ENCODE measurements around the gene TUBD1.
"Not testable (repeated sequence)": the region's sequence is repeated elsewhere in the genome, so short reads cannot be mapped to it uniquely, and the experiment has no call there.

Gene TUBD1

GRCh38 chr17:59877965-59878364, 14.8 kb downstream of the TUBD1 start:
- H3K27me3 ChIP-seq (ENCODE audit: insufficient read depth, low read length), result no peaks in the 10 kb centered on the region
- no peaks in the 10 kb centered on the region for H3K4me1 ChIP-seq (ENCODE audit: control insufficient read depth in 1 of 2, insufficient read depth in 2 of 2, low read length in 2 of 2)
- H2AFZ ChIP-seq (ENCODE audit: insufficient read depth, low read length, poor library complexity), result no peak overlapping the region
- no peak overlapping the region for H2BK5ac ChIP-seq (ENCODE audit: low read depth, low read length, poor library complexity)
- no peak overlapping the region for H3K27ac ChIP-seq (ENCODE audit: low read depth, low read length)
- no peak overlapping the region for H2BK120ac ChIP-seq (ENCODE audit: insufficient read depth, low read length, poor library complexity)
- no peak overlapping the region for H3K23ac ChIP-seq (ENCODE audit: low read length)
- H2AK5ac ChIP-seq (ENCODE audit: low read length), result no peak overlapping the region
- no peak for DNase-seq
- no peak overlapping the region for H4K8ac ChIP-seq (ENCODE audit: low read depth, low read length)
- no peaks in the 10 kb centered on the region for H3K9me3 ChIP-seq (ENCODE audit: insufficient read depth, low read depth, low read length)
- H3K4ac ChIP-seq (ENCODE audit: low read depth, low read length), result no peak overlapping the region
- no peak overlapping the region for H3K18ac ChIP-seq (ENCODE audit: low read length)
- no CpG with 5 or more reads among the region's 5 CpGs for WGBS (ENCODE audit: extremely low coverage, insufficient coverage, insufficient read length)
- H4K12ac ChIP-seq (ENCODE audit: low read depth, low read length), result no peak overlapping the region
- no peak overlapping the region for H4K91ac ChIP-seq (ENCODE audit: low read depth, low read length)
- no peak overlapping the region for H3K4me3 ChIP-seq (ENCODE audit: low read depth, low read length)
- no peaks in the 10 kb centered on the region for H3K79me1 ChIP-seq (ENCODE audit: low read length)
- H3K36me3 ChIP-seq (ENCODE audit: control insufficient read depth in 1 of 2, insufficient read depth in 2 of 2, low read length in 2 of 2), result peaks cover 18 to 22% of the 10 kb centered on the region in 2 experiments
- H3K79me2 ChIP-seq (ENCODE audit: control insufficient read depth, insufficient read depth, low read length, poor library complexity), result no peaks in the 10 kb centered on the region
- H3K9ac ChIP-seq (ENCODE audit: low read length), result no peak overlapping the region
- no peak overlapping the region for H3K4me2 ChIP-seq (ENCODE audit: low read length)
- H3K14ac ChIP-seq (ENCODE audit: low read length), result no peak overlapping the region
- H2BK12ac ChIP-seq (ENCODE audit: low read length), result no peak overlapping the region

DNA sequence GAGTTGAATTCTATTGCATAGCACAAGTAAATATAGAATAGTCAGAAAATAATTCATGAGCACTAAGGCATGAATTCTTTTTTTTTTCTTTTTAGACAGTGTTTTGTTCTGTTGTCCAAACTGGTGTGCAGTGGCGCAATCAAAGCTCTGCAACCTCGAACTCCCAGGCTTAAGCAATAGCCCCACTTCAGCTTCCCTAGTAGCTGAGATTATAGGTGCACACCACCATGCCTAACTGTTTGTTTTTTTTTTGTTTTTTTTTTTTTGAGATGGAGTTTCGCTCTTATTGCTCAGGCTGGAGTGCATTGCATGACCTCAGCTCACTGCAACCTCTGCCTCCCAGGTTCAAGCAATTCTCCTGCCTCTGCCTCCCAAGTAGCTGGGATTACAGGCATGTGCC, 16.6 kb downstream of the TUBD1 start:
- Histone ChIP-seq H3K4me1 (ENCODE audit: control insufficient read depth in 1 of 2, insufficient read depth in 2 of 2, low read length in 2 of 2) (no peaks in the 10 kb centered on the region), H3K4me2 (ENCODE audit: low read length) (no peak overlapping the region), H3K23ac (ENCODE audit: low read length) (no peak overlapping the region)

DNA sequence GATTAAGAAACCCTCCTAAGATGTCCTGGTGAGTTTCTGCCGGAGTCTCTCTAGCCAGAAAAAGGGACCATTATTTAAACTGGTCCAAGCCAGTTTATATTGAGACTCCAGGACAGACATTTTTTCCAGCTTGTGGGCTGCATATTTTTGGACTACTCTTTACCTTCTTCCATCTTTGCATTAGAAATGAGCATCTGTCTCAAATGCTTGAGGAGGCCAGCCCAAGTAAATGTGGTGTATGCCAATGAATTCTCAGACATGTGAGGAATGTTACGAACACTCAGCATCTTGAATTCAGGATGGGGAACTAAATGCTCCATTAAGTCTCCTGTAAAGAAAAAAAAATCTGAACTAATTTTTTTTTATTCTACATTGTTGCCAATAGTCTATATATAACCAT, 18.4 kb downstream of the TUBD1 start:
- Histone ChIP-seq H3K36me3 (ENCODE audit: control insufficient read depth in 1 of 2, insufficient read depth in 2 of 2, low read length in 2 of 2) (peaks cover 15 to 17% of the 10 kb centered on the region in 2 experiments), H2BK5ac (ENCODE audit: low read depth, low read length, poor library complexity) (no peak overlapping the region), H2AK5ac (ENCODE audit: low read length) (no peak overlapping the region), H3K4me1 (ENCODE audit: control insufficient read depth in 1 of 2, insufficient read depth in 2 of 2, low read length in 2 of 2) (peaks cover 2 to 3% of the 10 kb centered on the region in 2 experiments), H3K18ac (ENCODE audit: low read length) (no peak overlapping the region), H3K14ac (ENCODE audit: low read length) (no peak overlapping the region), H3K79me1 (ENCODE audit: low read length) (no peaks in the 10 kb centered on the region), H3K9ac (ENCODE audit: low read length) (no peak overlapping the region), H3K4me2 (ENCODE audit: low read length) (no peak overlapping the region), H2BK12ac (ENCODE audit: low read length) (no peak overlapping the region), H3K4me3 (ENCODE audit: low read depth, low read length) (no peak overlapping the region), H3K27ac (ENCODE audit: low read depth, low read length) (no peak overlapping the region), H3K4ac (ENCODE audit: low read depth, low read length) (no peak overlapping the region), H3K9me3 (ENCODE audit: insufficient read depth, low read depth, low read length) (no peaks in the 10 kb centered on the region), H2BK120ac (ENCODE audit: insufficient read depth, low read length, poor library complexity) (no peak overlapping the region), H3K79me2 (ENCODE audit: control insufficient read depth, insufficient read depth, low read length, poor library complexity) (no peaks in the 10 kb centered on the region), H4K12ac (ENCODE audit: low read depth, low read length) (no peak overlapping the region), H4K8ac (ENCODE audit: low read depth, low read length) (no peak overlapping the region), H3K23ac (ENCODE audit: low read length) (no peak overlapping the region), H2AFZ (ENCODE audit: insufficient read depth, low read length, poor library complexity) (no peak overlapping the region), H4K91ac (ENCODE audit: low read depth, low read length) (no peak overlapping the region), H3K27me3 (ENCODE audit: insufficient read depth, low read length) (no peaks in the 10 kb centered on the region)
- no CpG with 5 or more reads among the region's 2 CpGs for WGBS (ENCODE audit: extremely low coverage, insufficient coverage, insufficient read length)
- no peak for DNase-seq

More for the DNA sequence above, 16.6 kb downstream of the TUBD1 start:
- Histone ChIP-seq H2BK12ac (ENCODE audit: low read length) (no peak overlapping the region), H3K79me2 (ENCODE audit: control insufficient read depth, insufficient read depth, low read length, poor library complexity) (no peaks in the 10 kb centered on the region), H3K79me1 (ENCODE audit: low read length) (no peaks in the 10 kb centered on the region), H2BK120ac (ENCODE audit: insufficient read depth, low read length, poor library complexity) (no peak overlapping the region), H3K36me3 (ENCODE audit: control insufficient read depth in 1 of 2, insufficient read depth in 2 of 2, low read length in 2 of 2) (peaks cover 17 to 18% of the 10 kb centered on the region in 2 experiments), H3K14ac (ENCODE audit: low read length) (no peak overlapping the region), H3K9me3 (ENCODE audit: insufficient read depth, low read depth, low read length) (no peaks in the 10 kb centered on the region), H2BK5ac (ENCODE audit: low read depth, low read length, poor library complexity) (no peak overlapping the region), H3K9ac (ENCODE audit: low read length) (no peak overlapping the region), H3K4ac (ENCODE audit: low read depth, low read length) (no peak overlapping the region), H3K18ac (ENCODE audit: low read length) (no peak overlapping the region), H4K8ac (ENCODE audit: low read depth, low read length) (no peak overlapping the region), H3K4me3 (ENCODE audit: low read depth, low read length) (no peak overlapping the region), H4K12ac (ENCODE audit: low read depth, low read length) (no peak overlapping the region), H2AK5ac (ENCODE audit: low read length) (no peak overlapping the region), H4K91ac (ENCODE audit: low read depth, low read length) (no peak overlapping the region), H3K27me3 (ENCODE audit: insufficient read depth, low read length) (no peaks in the 10 kb centered on the region), H3K27ac (ENCODE audit: low read depth, low read length) (no peak overlapping the region), H2AFZ (ENCODE audit: insufficient read depth, low read length, poor library complexity) (no peak overlapping the region)
- no CpG with 5 or more reads among the region's 3 CpGs for WGBS (ENCODE audit: extremely low coverage, insufficient coverage, insufficient read length)
- DNase-seq, result no peak

GRCh38 chr17:59873414-59873813, 19.3 kb downstream of the TUBD1 start:
- not testable (repeated sequence) for H2BK5ac ChIP-seq (ENCODE audit: low read depth, low read length, poor library complexity); H3K79me2 ChIP-seq (ENCODE audit: control insufficient read depth, insufficient read depth, low read length, poor library complexity); H3K4me1 ChIP-seq (ENCODE audit: control insufficient read depth in 1 of 2, insufficient read depth in 2 of 2, low read length in 2 of 2); H3K9me3 ChIP-seq (ENCODE audit: insufficient read depth, low read depth, low read length); H2AFZ ChIP-seq (ENCODE audit: insufficient read depth, low read length, poor library complexity); H4K12ac ChIP-seq (ENCODE audit: low read depth, low read length); H4K91ac ChIP-seq (ENCODE audit: low read depth, low read length); H2BK120ac ChIP-seq (ENCODE audit: insufficient read depth, low read length, poor library complexity); H3K18ac ChIP-seq (ENCODE audit: low read length); H3K4me2 ChIP-seq (ENCODE audit: low read length); H3K27ac ChIP-seq (ENCODE audit: low read depth, low read length); H3K27me3 ChIP-seq (ENCODE audit: insufficient read depth, low read length); H3K9ac ChIP-seq (ENCODE audit: low read length); DNase-seq; H3K4ac ChIP-seq (ENCODE audit: low read depth, low read length); H2AK5ac ChIP-seq (ENCODE audit: low read length); H4K8ac ChIP-seq (ENCODE audit: low read depth, low read length); H2BK12ac ChIP-seq (ENCODE audit: low read length); H3K23ac ChIP-seq (ENCODE audit: low read length); H3K79me1 ChIP-seq (ENCODE audit: low read length); H3K14ac ChIP-seq (ENCODE audit: low read length); H3K4me3 ChIP-seq (ENCODE audit: low read depth, low read length)
- WGBS (ENCODE audit: extremely low coverage, insufficient coverage, insufficient read length), result no CpG with 5 or more reads among the region's 8 CpGs
- H3K36me3 ChIP-seq (ENCODE audit: control insufficient read depth in 1 of 2, insufficient read depth in 2 of 2, low read length in 2 of 2), result peaks cover 15 to 17% of the 10 kb centered on the region in 2 experiments
